NCI-H82 (cell line): ENCODE data around the gene PCDH17.
A peak's percentile ranks its signal among the peaks of the same experiment; 100 is the strongest.

ENCODE experiments used
- DNase-seq: peaks from one replicate; lab custom pipeline; 2025; lab: John Stamatoyannopoulos, UW

Gene PCDH17

GRCh38 chr13:57631596-57632275, at the start of gene PCDH17:
TSS of gene PCDH17 (plus strand) at chr13:57631744. CDS start at chr13:57632547, 803 bp downstream.
- peak; percentile 78 for DNase-seq

GRCh38 chr13:57582032-57582431, 49.5 kb upstream of the PCDH17 start:
- peak; percentile 31 for DNase-seq

GRCh38 chr13:57583529-57583928, 48.0 kb upstream of the PCDH17 start:
- DNase-seq, result no peak

- no peak for DNase-seq
Observed at GRCh38 chr13:57588639-57589038, 42.9 kb upstream of the PCDH17 start.

- DNase-seq, result no peak
Observed at GRCh38 chr13:57595775-57596174, 35.8 kb upstream of the PCDH17 start.

GRCh38 chr13:57601536-57601935, 30.0 kb upstream of the PCDH17 start:
- peak; percentile 69 for DNase-seq

GRCh38 chr13:57604442-57604841, 27.1 kb upstream of the PCDH17 start:
- no peak for DNase-seq

- no peak for DNase-seq
Observed at GRCh38 chr13:57611969-57612368, 19.6 kb upstream of the PCDH17 start.

- peak; percentile 17 for DNase-seq
Observed at GRCh38 chr13:57612568-57612967, 19.0 kb upstream of the PCDH17 start.

- peak; percentile 91 for DNase-seq
Observed at GRCh38 chr13:57624565-57625435, 6.7 kb upstream of the PCDH17 start.

GRCh38 chr13:57627663-57628062, 3.9 kb upstream of the PCDH17 start:
- peak; percentile 75 for DNase-seq

GRCh38 chr13:57629391-57629804, 2.1 kb upstream of the PCDH17 start:
- DNase-seq, result peak; percentile 75

- peak; percentile 99 for DNase-seq
Observed at GRCh38 chr13:57629821-57630235, 1.7 kb upstream of the PCDH17 start.

GRCh38 chr13:57630661-57631595, 616 bp upstream of the PCDH17 start:
- peak; percentile 58 for DNase-seq

- DNase-seq, result no peak
Observed at GRCh38 chr13:57632276-57633140, 964 bp downstream of the PCDH17 start.

- DNase-seq, result no peak
Observed at GRCh38 chr13:57633141-57633949, 1.8 kb downstream of the PCDH17 start.

GRCh38 chr13:57633950-57634838, 2.6 kb downstream of the PCDH17 start:
- no peak for DNase-seq

- DNase-seq, result no peak
Observed at GRCh38 chr13:57634839-57635165, 3.3 kb downstream of the PCDH17 start.

- DNase-seq, result no peak
Observed at GRCh38 chr13:57635541-57636085, 4.1 kb downstream of the PCDH17 start.
